Suppressor macrophage (primary cell): ENCODE measurements around the gene RENBP.
"Not testable (repeated sequence)": the region's sequence is repeated elsewhere in the genome, so short reads cannot be mapped to it uniquely, and the experiment has no call there.

ENCODE experiments used
- DNase-seq, 4 experiments: peaks; one replicate each; pipeline ENCODE4 v3.0.0-alpha.2; 2020 to 2022
- total RNA-seq, 17 experiments: gene quantifications; one replicate each; lab custom pipeline; 2026; ENCODE audit warnings: mixed read lengths in 6 of 17, inconsistent platforms in 3 of 17; lab: John Stamatoyannopoulos, UW

The RENBP gene
- total RNA-seq = 22.8 to 110 (median 63.2) reads per million in 17 experiments

DNA sequence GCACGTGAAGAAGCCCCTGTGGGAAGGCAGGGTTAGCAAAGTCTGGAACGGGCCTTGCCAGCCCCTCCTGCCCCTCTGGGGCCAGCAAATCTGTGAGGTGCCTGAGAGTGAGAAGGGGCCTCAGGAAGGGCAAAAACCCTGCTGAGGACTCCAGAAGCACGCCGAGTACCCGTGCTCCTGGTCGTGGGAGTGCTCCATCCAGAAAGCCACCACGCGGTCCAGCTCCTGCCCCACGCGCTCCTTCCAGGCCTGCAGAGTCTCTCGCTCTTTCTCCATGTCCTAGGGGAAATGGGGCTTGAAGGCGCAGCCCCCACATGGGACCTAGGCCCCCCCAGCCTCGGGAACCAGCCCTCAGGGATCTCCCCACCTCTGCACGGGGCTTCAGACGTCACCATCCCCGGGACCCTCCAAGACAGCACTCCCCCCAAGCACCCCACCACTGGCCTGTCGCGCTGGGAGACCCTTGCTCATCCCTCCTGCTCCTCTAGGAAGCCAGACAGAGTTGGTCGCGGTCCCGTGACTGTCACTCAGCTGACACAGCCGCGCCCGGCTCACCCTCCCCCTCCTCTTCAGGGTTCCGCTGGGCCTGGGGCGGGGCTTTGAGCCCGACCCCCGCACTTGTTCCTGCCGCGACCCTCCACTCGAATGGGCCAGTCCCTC, at the start of gene RENBP:
Gene RENBP (minus strand): TSS at position 504 of the 660 bp plus-strand sequence. CDS start 33 bp downstream, at position 471.
- DNase-seq = peak; percentile 71 to 87 (median 78)

GRCh38 chrX:153993978-153994377, 49.5 kb upstream of the RENBP start:
- no peak for DNase-seq

- no peak for DNase-seq
Observed at GRCh38 chrX:153993079-153993478, 48.6 kb upstream of the RENBP start.

DNA sequence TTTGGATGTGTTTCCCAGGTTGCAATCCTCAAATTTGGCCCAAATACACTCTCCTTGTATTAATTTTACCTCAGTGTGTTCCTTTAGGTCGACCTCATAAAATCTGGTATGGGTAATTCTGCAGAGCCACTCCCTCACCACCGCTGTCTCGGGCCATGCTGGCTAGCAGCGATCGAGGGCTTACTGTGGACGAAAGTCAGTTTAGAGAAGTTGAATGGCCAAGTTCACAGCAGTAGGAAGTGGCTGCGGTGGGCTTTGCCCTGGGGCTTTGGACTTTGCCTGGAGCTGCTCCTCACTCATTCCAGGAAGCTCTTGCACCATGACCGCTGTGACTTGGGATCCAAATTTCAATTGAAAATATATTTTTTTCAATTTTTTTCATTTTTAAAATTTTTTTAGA, 47.7 kb upstream of the RENBP start:
- DNase-seq = peak; percentile 52 to 69 (median 62)

- no peak for DNase-seq
Observed at GRCh38 chrX:153991013-153991580, 46.7 kb upstream of the RENBP start.

- no peak for DNase-seq
Observed at GRCh38 chrX:153989973-153990655, 45.7 kb upstream of the RENBP start.

- DNase-seq = no peak
Observed at GRCh38 chrX:153988493-153988892, 44.0 kb upstream of the RENBP start.

DNA sequence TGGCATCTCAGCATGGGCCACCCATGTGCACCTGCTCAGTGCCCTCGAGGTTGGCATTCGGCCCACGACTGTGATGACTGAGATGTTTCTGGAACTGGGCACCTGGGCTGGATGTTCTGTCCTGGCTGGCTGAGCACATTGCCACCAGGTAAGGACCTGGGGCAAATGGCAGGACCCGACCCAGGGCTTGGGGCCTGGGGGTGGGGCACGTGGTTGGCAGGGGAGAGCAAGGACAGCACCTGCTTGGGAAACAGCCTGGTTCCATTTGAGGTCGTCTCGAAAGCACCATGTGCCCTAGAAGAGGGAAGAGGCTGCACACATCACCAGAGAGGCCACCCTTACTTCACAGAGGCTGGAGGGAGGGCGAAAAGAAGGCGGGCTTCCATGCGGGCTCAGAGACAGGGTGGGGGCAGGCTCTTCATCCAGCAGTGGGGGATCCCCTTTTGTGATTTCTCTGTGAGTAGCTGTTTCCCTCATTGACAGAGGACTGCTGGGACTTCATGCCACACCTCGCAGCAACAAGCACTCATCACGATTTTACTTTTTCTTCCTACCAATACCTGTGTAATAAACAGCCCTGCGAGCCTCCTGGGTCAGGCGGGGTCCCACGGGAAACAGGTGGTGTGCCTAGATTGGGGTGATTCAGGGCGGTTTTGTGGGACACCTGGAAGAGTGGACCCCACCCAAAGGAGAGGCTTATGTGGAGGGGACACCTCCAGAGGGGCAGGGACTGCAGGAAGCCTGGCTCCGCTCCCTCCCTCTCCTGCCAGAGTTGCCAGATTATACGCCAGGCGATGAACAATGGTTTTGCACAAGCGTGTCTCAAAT, 40.1 kb upstream of the RENBP start:
- DNase-seq = peak in 3 of 4 experiments; percentile 30 to 64 (median 61)

DNA sequence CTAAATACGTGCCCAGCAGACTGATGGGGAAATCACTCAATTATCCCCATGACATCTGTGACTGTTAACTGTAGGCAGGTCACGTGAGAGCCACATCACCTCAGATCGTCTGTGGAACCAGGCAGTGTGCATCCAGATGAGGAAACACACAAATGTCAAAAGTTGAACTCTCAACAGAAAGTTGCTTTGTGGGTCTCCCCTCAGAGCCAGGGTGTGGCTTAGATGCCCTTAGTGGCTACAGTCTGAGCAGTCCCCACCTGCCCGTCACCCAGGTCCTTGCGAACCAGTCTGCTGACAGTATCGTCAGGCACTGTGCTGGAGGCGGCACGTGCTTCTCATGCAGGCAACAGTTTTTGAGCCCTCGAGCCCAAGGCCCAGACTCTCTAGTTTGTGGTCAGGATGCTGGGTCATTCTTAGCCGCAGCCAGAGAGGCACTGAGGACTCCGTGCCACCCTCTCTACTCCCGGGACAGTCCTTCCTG, 38.9 kb upstream of the RENBP start:
- peak; percentile 56 to 79 (median 66) for DNase-seq

DNA sequence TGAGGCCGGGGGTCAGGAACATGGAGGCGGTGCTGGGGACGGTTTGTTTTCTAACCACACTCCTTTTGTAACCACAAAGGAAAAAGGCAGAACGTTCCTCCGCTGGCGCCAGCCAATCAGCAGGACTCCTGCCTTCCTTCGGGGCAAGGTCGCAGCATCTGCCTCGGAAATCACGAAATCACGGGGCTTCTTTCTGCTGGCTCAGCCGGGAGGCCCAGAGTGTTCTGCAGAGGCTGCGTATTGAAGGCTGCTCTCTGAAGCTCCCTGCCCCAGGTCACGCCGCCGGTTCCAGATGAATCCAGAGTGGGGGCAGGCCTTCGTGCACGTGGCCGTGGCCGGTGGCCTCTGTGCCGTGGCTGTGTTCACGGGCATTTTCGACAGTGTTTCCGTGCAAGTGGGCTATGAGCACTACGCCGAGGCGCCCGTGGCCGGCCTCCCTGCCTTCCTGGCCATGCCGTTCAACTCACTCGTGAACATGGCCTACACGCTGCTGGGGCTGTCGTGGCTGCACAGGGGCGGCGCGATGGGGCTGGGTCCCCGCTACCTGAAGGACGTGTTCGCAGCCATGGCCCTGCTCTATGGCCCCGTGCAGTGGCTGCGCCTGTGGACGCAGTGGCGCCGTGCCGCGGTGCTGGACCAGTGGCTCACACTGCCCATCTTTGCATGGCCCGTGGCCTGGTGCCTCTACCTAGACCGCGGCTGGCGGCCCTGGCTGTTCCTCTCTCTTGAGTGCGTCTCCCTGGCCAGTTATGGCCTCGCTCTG, 37.5 kb upstream of the RENBP start:
- DNase-seq = peak; percentile 80 to 91 (median 89)

GRCh38 chrX:153981231-153981630, 36.8 kb upstream of the RENBP start:
- no peak for DNase-seq

- DNase-seq = not testable (repeated sequence)
Observed at GRCh38 chrX:153980394-153980793, 36.0 kb upstream of the RENBP start.

- DNase-seq = peak in 3 of 4 experiments; percentile 31 to 38 (median 38)
Observed at GRCh38 chrX:153974726-153975286, 30.4 kb upstream of the RENBP start.

- peak; percentile 47 to 74 (median 68) for DNase-seq
Observed at GRCh38 chrX:153974003-153974725, 29.7 kb upstream of the RENBP start.

DNA sequence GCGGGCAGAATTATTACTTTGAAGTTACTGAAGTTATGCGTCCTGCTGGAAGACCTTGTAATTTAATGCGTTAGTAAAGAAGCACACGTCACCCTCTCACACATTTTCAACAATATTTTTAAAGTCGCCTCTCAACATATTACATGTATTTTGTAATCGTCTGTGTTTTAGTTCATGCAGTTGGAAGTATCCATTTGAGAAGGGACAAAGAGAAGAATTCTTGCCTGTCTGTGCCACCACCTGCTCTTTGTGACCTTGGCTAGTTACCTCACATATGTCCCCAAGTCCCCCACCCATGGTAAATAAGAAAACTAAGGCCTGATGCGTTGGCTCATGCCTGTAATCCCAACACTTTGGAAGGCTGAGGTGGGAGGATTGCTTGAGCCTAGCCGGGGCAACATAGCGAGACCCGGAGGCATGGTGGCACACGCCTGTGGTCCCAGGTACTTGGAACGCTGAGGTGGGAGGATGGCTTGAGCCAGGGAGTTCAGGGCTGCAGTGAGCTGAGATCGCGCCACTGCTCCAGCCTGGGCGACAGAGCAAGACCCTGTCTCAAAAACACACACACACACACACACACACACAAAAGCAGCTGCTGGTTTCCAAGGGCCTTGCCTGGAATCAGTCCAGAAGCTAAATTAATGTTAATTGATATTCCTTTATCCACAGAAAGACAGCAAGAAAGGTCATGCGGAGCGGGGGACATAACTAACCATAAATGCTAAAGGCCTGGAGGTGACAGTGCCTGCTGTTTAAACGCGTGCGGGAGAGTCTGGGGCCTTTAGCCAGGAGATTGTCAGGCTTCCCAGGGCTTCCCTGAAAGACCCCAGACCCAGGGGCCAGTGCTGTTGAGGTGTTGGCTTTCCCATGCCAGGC, 28.9 kb upstream of the RENBP start:
- DNase-seq = no peak

DNA sequence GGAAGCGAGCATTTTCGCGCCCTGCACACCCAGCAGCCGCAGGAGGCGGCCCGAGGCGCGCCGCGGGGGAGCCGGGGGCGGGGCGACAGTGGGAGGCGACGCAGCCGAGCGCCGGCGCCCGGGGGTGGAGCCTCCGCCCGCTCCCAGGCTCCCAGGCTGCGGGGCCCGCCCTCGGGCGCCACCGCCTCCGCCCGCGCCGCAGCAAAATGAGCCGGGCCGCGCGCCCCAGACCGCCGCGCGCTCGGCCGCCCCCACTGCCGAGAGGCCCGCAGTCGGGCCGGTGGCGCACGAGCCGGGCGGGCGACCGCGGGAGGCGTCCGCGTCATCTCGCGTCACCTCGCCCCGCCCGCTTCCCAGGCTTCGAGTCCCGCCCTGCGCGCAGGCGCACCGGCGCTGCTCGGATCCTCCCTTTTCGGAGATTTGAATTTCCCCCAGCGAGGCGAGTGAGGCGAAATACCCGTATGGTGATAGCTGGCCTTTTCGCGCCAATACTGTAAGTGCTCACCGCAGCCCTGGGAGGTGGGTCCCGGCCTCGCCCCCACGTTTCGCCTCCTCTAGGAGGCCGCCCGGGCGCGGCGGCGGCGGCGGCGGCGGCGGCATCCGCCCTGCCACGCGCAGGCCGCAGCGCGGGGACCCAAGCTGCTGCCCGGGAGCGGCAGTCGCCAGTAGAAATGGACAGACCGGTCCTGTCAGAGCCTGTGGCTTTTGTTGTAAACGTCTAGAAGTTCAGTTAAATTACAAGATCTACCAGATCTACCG, 28.1 kb upstream of the RENBP start, which contains the start of gene TMEM187:
Gene TMEM187 (plus strand): TSS at position 387 of the 759 bp plus-strand sequence. CDS start 9,309 bp downstream, outside the sequence.
- peak; percentile 91 to 95 (median 94) for DNase-seq

GRCh38 chrX:153971450-153972367, 27.3 kb upstream of the RENBP start, which contains the start of gene HCFC1:
Gene HCFC1, minus strand, starts transcription at chrX:153971818. Its CDS starts 978 bp downstream, at chrX:153970840.
- DNase-seq = peak; percentile 91 to 95 (median 93)

GRCh38 chrX:153971124-153971449, 26.6 kb upstream of the RENBP start:
- DNase-seq = peak; percentile 89 to 95 (median 94)
